RKO (cell line): ENCODE results near the gene ALOX15.
"Not testable (repeated sequence)": the region's sequence is repeated elsewhere in the genome, so short reads cannot be mapped to it uniquely, and the experiment has no call there.

Source experiments
- DNase-seq: peaks from one replicate; pipeline ENCODE4 v3.0.0-alpha.2; 2016; ENCODE audit warnings: low spot score

The ALOX15 gene

GRCh38 chr17:4652997-4653396 is 11.5 kb upstream of the ALOX15 start:
- no peak for DNase-seq

DNA sequence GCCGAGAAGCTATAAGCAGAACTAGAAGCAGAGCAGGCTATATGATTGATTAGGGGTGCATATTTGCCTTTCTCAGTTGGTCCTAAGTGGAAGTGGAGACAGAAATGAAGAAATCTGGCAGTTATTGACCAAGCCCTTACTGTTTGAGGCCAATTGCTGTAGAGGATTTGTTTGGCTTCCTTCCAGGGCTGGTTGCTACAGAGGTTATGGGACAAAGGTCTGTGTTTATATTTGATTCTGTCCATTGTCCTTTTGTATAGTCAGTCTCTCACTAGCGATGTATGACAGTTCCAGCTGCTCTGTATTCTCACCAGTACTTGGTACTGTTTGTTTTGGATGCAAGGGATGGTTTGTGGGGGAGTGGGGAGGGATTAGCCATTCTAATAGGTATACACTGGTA is 7.3 kb upstream of the ALOX15 start:
- no peak for DNase-seq

DNA sequence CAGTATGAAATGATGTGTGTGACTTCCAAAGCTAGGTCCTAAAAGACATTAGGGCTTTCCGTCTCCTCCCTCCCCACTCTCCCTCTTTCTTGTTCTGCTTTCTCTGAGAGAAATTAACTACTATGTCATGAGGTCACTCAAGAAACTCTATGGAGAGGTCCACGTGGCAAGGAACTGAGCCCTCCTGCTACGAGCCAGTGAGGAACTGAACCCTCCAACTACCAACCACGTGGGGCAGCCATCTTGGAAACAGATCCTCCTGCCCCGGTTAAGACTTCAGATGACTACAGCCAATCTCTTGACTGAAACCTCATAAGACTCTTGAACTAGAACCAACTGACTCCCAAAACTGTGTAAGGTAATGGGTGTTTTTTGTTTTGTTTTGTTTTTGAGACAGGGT is 4.2 kb upstream of the ALOX15 start:
- DNase-seq, result no peak

GRCh38 chr17:4643676-4644075 is 2.2 kb upstream of the ALOX15 start:
- DNase-seq, result no peak

GRCh38 chr17:4642286-4642685 is 808 bp upstream of the ALOX15 start:
- DNase-seq, result no peak

- not testable (repeated sequence) for DNase-seq
Measured at GRCh38 chr17:4640569-4641188, 799 bp downstream of the ALOX15 start.

DNA sequence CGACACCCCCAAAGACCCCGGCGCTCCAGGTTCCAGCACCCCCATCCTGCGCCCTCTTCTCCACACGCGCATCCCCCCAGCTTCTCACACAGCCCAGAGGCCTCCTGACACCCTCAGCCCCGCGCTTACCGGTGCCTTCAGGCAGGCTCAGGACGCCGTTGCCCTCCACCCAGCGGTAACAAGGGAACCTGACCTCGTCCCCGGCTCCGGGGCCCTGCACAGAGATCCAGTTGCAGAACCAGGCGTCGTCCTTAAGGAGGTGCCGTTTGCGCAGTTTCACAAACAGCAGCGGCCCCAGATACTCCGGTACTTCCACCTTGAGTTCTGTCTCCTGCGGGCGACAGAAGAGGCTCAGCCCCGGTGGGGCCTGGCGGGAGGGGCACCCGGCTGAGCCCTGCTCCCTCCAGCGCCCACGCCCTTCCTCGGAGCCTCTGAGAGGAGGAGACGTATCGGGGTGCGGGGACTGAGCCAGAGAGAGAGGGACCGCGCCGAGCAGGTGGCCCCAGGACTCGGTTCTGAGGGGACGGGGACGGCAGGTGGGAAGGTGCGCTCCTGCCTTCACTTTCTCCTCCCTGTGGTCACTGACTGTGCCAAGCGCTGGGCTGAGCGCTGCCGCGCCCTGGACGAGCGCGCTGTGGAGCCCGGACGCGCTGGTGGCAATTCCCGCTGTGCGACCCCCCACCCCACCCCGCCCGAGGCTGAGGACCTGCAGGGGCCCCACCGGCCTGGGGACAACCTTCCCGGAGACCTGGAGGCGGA is 2.0 kb downstream of the ALOX15 start:
- DNase-seq, result not testable (repeated sequence)

- not testable (repeated sequence) for DNase-seq
Measured at GRCh38 chr17:4638766-4639165, 2.7 kb downstream of the ALOX15 start.

GRCh38 chr17:4636474-4637100 is 4.9 kb downstream of the ALOX15 start:
- no peak for DNase-seq

- DNase-seq, result no peak
Measured at GRCh38 chr17:4635823-4636375, 5.6 kb downstream of the ALOX15 start.

GRCh38 chr17:4634976-4635375 is 6.5 kb downstream of the ALOX15 start:
- no peak for DNase-seq

GRCh38 chr17:4633643-4634042 is 7.8 kb downstream of the ALOX15 start:
- DNase-seq, result no peak

- peak; percentile 24 for DNase-seq
Measured at GRCh38 chr17:4632581-4632920, 8.9 kb downstream of the ALOX15 start.

DNA sequence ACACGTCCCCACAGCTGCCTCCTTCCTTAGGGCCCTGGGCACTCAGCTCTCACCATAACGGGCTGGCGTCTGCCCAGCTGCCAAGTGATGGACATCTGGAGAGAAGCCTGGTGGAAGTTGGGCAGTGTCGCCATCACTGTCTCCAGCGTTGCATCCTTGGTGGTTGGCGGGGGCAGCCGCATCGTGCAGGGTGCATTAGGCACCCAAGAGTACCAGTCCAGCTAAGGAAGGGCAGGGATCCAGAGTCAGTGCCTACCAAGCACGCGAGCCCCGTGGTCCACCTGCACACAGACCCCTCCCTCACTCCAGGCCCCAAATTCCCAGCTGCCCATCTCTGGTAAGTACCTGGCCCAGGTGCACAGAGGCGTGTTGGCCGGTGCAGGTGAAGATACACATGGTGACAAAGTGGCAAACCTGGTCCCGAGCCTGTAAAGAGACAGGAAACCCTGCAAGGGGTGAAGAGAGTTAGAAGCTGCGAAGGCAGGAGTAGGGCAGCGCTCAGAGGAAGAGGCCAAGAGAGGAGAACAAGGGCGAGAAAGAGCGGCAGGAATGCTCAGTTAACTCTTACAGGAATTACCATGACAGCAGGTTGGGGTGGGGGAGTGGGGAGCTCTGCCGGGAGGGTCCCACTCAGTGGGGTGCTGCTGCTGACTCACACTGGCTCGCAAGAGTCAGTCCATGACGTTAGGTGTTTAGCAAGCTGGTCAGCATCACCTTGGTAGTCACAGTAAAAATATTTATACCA is 9.5 kb downstream of the ALOX15 start:
- DNase-seq, result no peak

GRCh38 chr17:4631431-4631830 is 10.0 kb downstream of the ALOX15 start:
- no peak for DNase-seq

- no peak for DNase-seq
Measured at GRCh38 chr17:4626734-4627256, 14.7 kb downstream of the ALOX15 start.

- no peak for DNase-seq
Measured at GRCh38 chr17:4625181-4625617, 16.3 kb downstream of the ALOX15 start.

GRCh38 chr17:4624451-4624911 is 17.0 kb downstream of the ALOX15 start:
- not testable (repeated sequence) for DNase-seq

DNA sequence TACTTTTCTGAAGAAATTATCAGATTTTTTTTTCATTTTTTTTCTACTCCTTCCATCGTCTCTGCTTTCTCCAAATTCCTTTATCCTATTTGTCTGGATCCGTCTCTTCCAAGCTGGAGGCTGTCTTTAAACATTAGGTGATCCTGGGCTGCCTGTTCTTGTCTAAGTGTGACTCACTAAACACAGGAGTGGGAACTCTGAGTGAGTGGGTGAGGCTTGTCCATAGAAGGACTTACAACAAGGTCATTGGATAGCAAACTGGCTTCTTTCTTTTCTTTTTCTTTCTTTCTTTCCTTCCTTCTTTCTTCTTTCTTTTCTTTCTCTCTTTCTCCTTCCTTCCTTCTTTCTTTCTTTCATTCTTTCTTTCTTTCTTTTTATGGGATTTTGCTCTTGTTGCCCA is 18.2 kb downstream of the ALOX15 start:
- DNase-seq, result no peak

GRCh38 chr17:4622375-4622774 is 19.1 kb downstream of the ALOX15 start:
- DNase-seq, result no peak

- no peak for DNase-seq
Measured at GRCh38 chr17:4620531-4621101, 20.9 kb downstream of the ALOX15 start.
